Activated T-cell treated with anti-CD3 and anti-CD28 coated beads, Interleukin-2, amount 50 U/mL, for 1 hour (primary cell): ENCODE results near the gene C1orf105.
"Not testable (repeated sequence)": the region's sequence is repeated elsewhere in the genome, so short reads cannot be mapped to it uniquely, and the experiment has no call there.

ENCODE experiments used
- DNase-seq: peaks from one replicate; pipeline ENCODE4 v3.0.0-alpha.2; 2020

The C1orf105 gene

GRCh38 chr1:172494166-172494565, 73.7 kb downstream of the C1orf105 start:
- no peak for DNase-seq

- not testable (repeated sequence) for DNase-seq
Observed at GRCh38 chr1:172496127-172496526, 75.6 kb downstream of the C1orf105 start.

GRCh38 chr1:172496678-172497077, 76.2 kb downstream of the C1orf105 start:
- DNase-seq = no peak

GRCh38 chr1:172497230-172497629, 76.7 kb downstream of the C1orf105 start:
- DNase-seq = no peak

GRCh38 chr1:172498857-172499256, 78.4 kb downstream of the C1orf105 start:
- no peak for DNase-seq

- no peak for DNase-seq
Observed at GRCh38 chr1:172499636-172500141, 79.2 kb downstream of the C1orf105 start.

- DNase-seq = no peak
Observed at GRCh38 chr1:172500207-172500606, 79.7 kb downstream of the C1orf105 start.

- no peak for DNase-seq
Observed at GRCh38 chr1:172507741-172508140, 87.3 kb downstream of the C1orf105 start.

- no peak for DNase-seq
Observed at GRCh38 chr1:172510479-172510878, 90.0 kb downstream of the C1orf105 start.

- no peak for DNase-seq
Observed at GRCh38 chr1:172512591-172512990, 92.1 kb downstream of the C1orf105 start.

- DNase-seq = no peak
Observed at GRCh38 chr1:172513479-172513878, 93.0 kb downstream of the C1orf105 start.

- DNase-seq = no peak
Observed at GRCh38 chr1:172514108-172514507, 93.6 kb downstream of the C1orf105 start.

GRCh38 chr1:172515436-172515835, 95.0 kb downstream of the C1orf105 start:
- no peak for DNase-seq

- DNase-seq = no peak
Observed at GRCh38 chr1:172515927-172516326, 95.4 kb downstream of the C1orf105 start.

- no peak for DNase-seq
Observed at GRCh38 chr1:172517081-172517480, 96.6 kb downstream of the C1orf105 start.

GRCh38 chr1:172517545-172517944, 97.1 kb downstream of the C1orf105 start:
- no peak for DNase-seq
